Endothelial cell of umbilical vein (primary cell): ENCODE measurements around the gene PTGIR.

Experiments
- CTCF ChIP-seq, 2 donors: IDR thresholded peaks; 1 replicate in 1 of 2; 2 replicates in 1 of 2; pipeline ENCODE4 v1.5.1; 2011; ENCODE audit warnings: low read length in 2 of 2, mild to moderate bottlenecking in 2 of 2, moderate library complexity in 2 of 2, control low read depth in 1 of 2, inconsistent platforms in 1 of 2, low read depth in 1 of 2; ENCODE audit not compliant: insufficient read depth in 1 of 2; ENCODE audit errors: extremely low read depth in 1 of 2
- EZH2 ChIP-seq: IDR thresholded peaks from 2 replicates; pipeline ENCODE4 v1.6.1; 2012; ENCODE audit warnings: borderline replicate concordance, low read depth, mild to moderate bottlenecking, moderate library complexity, low read length, inconsistent platforms; ENCODE audit not compliant: severe bottlenecking
- JUN ChIP-seq: IDR thresholded peaks from 2 replicates; pipeline ENCODE4 v1.6.1; 2011; ENCODE audit warnings: borderline replicate concordance, low read depth; ENCODE audit not compliant: insufficient read length, insufficient read depth
- POLR2A ChIP-seq: IDR thresholded peaks from 2 replicates; pipeline ENCODE4 v1.6.1; 2012; ENCODE audit warnings: low read depth, mild to moderate bottlenecking, control low read depth, low read length
- POLR2AphosphoS5 ChIP-seq: IDR thresholded peaks from 2 replicates; pipeline ENCODE4 v1.6.1; 2012; ENCODE audit warnings: low read depth, mild to moderate bottlenecking, control low read depth, low read length, moderate library complexity; ENCODE audit not compliant: insufficient read depth

GRCh38 chr19:46601318-46602224, 23.3 kb downstream of the PTGIR start, which contains the start of gene CALM3:
- TF ChIP-seq POLR2AphosphoS5 = peak; percentile 48
- no peak for TF ChIP-seq EZH2
- peak; percentile 81 for TF ChIP-seq POLR2A
- TF ChIP-seq JUN = no peak
- no peak for TF ChIP-seq CTCF (IDR thresholded peaks at IDR 0.05; ENCODE audit: extremely low read depth in 1 of 2, insufficient read depth in 1 of 2, low read depth in 1 of 2, low read length in 2 of 2)
